Measurements from ENCODE around the gene COBLL1.
"Not testable (repeated sequence)": the region's sequence is repeated elsewhere in the genome, so short reads cannot be mapped to it uniquely, and the experiment has no call there.

COBLL1 gene

DNA sequence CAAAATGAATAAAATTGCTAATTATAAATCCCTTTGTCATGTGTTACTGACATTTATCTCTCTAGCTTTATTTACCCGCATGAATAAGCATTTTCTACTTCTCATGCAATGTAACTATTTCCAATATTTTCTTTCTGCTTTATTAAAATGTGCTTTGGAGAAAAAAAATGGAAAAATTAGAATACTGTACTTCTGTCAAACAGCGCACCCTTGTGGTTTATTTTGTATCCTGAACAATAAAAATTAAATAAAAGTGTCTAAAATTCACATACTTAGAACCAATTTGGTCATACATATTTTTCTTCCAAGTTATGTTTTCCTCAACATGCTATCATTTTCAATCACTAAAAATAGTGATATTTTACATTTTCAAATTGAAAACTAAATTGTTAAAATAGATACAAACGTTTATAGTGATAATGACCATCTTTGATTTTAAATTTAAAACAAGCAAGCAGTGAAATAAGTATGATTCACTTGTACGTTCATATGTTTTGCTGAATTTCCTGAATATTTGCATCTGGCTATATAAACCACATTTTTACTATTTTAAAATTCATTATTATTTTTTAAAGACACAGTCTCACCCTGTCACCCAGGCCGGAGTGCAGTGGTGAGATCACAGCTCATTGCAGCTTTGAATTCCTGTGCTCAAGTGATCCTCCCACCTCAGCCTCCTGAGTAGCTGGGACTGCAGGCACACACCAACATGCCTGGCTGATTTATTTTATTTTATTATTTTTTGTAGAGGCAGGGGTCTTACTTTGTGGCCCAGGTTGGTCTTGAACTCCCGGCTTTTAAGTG is 124.4 kb downstream of the COBLL1 start:
- H3K4me3 ChIP-seq (ENCODE audit: low read depth, low read length): no peak overlapping the region
- DNase-seq (ENCODE audit: low read depth): peak; percentile 65
- TF ChIP-seq CTCF (conservative IDR thresholded peaks at IDR 0.05; ENCODE audit: low read depth, low read length): peak; percentile 55

DNA sequence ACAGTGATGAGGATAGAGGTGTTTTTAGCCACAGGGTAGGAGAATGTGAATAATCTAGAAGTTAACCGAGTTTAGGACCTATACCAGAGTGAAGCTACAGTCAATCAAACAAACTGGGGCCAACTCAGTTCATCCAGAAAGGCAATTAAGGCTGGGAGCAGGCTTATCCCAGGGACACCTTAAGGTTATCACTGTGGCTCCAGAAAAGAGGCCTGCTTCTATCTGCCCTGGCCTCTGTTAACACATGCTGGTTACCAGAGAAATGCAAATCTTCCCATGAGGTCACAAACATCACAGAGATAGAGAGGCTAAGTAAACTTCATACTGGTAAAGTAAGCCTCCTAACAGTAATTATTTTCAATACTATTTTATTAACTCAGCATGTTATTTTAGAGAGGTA is 127.2 kb downstream of the COBLL1 start:
- no peak for TF ChIP-seq CTCF (conservative IDR thresholded peaks at IDR 0.05; ENCODE audit: low read depth, low read length)
- no peak overlapping the region for H3K4me3 ChIP-seq (ENCODE audit: low read depth, low read length)
- no peak for DNase-seq (ENCODE audit: low read depth)

DNA sequence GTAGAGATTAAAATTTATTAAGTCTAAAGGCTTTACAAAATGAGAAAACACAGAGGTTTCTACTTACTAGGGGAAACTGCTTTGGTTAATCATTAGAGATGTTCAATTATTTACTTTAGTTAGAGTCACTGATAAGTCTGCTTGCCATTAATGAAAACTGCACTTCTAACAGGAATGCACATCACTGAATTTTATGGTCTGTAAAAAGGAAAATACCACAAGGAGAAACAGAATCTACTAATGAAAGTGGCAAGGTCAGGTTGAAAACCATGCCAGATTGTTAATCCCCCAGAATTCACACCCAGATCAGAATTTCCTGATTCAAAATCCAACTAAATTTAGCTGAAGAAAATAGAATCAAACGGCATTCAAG is 129.9 kb downstream of the COBLL1 start:
- no peak overlapping the region for H3K4me3 ChIP-seq (ENCODE audit: low read depth, low read length)
- TF ChIP-seq CTCF (conservative IDR thresholded peaks at IDR 0.05; ENCODE audit: low read depth, low read length): no peak
- DNase-seq (ENCODE audit: low read depth): no peak

DNA sequence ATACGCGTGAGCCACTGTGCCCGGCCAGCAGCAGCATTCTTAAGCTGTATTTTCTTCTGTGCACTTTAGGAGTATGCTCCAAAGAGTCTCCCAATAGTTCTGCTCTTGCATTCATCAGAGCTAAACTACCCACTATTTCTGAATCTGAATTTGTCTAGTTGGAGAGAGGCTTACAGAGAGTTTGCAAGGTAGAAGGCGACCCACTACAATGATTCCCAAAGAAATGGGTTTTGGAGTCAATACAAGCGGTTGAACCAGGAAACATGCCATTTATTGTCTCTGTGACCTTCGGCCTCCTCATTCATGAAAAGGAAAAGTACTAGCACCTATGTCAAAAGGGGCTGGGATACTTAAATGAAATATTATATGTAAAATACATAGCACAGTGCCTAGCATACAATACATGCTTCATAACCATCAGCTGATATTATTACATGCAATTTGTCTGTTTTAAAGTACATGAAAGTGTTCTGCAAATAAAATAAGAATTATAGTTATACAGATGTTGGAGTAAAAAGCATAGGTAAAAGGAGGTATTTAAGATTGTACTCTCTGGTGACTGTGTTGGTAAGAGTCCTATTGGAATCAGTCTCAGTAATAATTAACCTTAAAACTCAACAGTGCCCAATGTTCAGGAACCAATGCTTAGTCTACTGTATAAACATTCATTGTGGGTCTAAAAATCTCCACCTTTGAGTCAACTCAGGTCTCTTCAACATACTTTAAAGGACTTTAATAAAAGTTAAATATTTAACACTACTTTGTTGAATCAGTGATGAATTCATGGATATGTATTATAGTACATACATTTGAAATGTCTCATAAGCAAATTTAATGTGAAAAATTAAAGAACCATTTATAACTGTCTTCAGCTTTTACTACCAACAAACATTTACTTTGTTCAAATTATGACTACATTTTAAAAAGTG is 130.5 kb downstream of the COBLL1 start:
- no peak for TF ChIP-seq CTCF (conservative IDR thresholded peaks at IDR 0.05; ENCODE audit: low read depth, low read length)
- no peak for DNase-seq (ENCODE audit: low read depth)
- H3K4me3 ChIP-seq (ENCODE audit: low read depth, low read length): no peak overlapping the region

GRCh38 chr2:164710252-164710836 is 131.3 kb downstream of the COBLL1 start:
- not testable (repeated sequence) for H3K4me3 ChIP-seq (ENCODE audit: low read depth, low read length)
- DNase-seq (ENCODE audit: low read depth): peak; percentile 80

GRCh38 chr2:164706522-164706921 is 135.1 kb downstream of the COBLL1 start:
- peak; percentile 22 for DNase-seq (ENCODE audit: low read depth)
- H3K4me3 ChIP-seq (ENCODE audit: low read depth, low read length): no peak overlapping the region
- TF ChIP-seq CTCF (conservative IDR thresholded peaks at IDR 0.05; ENCODE audit: low read depth, low read length): no peak
